Measurements from ENCODE around the gene BAIAP2.
"Not testable (repeated sequence)": the region's sequence is repeated elsewhere in the genome, so short reads cannot be mapped to it uniquely, and the experiment has no call there.

Gene BAIAP2

DNA sequence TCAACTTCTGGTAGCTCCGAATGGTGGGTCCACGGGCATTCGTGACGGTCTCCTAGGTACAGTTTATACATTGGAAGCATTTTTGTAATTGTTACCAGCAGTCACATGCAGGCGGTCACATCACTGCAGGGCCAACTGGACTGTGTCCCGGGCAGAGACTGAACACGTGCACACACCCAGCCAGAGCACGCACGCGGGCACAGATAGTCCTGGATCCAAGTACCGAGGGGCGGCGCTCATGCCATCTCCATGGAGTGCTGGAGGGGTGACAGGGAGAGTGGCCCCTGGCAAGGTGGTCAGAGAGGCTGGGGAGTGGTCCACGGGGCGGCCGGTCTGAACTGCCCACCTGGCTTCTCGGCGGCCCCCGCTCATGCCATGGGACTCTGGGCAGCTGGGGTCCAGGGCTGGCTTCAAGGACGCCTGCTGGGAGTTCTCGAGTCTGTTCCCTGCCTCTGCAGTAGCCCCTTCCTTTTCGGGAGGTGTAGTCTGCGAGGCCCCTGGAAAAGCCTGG lies 34.2 kb downstream of the BAIAP2 start:
- DNase-seq (ENCODE audit: low spot score), result no peak

DNA sequence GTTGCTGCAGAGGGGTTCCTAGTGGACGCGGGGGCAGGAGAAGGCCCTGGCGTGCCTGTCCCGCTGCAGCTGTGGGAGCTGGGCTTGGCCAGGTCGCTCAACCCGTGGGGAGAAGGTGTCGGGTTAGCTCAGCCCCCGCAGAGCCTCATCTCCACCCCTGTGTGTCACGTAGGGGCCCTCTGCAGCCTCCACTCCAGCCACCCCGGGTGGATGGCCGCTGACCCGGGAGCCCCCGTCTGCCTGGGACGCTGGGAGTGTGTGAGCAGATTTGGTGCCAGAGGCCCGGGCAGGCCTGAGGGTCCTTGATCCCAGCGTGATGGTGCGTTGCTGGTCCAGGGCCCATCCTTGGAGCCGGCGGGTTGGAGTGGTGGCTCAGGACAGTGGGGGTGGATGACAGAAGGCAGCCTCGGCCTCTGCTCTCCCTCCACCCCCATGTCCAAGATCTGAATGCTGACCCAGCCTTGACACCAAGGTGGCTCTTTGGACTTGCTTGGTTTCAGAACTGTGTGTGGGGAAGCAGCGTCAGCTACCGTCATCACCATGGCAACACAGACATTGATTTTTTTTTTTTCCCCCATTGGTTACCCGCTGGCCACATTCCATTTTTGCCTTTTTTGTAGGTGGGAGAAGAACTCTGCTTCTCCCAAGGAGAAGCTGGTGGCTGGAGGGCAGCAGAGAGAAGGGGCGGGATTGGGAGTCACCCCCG lies 35.7 kb downstream of the BAIAP2 start:
- DNase-seq (ENCODE audit: low spot score), result no peak

DNA sequence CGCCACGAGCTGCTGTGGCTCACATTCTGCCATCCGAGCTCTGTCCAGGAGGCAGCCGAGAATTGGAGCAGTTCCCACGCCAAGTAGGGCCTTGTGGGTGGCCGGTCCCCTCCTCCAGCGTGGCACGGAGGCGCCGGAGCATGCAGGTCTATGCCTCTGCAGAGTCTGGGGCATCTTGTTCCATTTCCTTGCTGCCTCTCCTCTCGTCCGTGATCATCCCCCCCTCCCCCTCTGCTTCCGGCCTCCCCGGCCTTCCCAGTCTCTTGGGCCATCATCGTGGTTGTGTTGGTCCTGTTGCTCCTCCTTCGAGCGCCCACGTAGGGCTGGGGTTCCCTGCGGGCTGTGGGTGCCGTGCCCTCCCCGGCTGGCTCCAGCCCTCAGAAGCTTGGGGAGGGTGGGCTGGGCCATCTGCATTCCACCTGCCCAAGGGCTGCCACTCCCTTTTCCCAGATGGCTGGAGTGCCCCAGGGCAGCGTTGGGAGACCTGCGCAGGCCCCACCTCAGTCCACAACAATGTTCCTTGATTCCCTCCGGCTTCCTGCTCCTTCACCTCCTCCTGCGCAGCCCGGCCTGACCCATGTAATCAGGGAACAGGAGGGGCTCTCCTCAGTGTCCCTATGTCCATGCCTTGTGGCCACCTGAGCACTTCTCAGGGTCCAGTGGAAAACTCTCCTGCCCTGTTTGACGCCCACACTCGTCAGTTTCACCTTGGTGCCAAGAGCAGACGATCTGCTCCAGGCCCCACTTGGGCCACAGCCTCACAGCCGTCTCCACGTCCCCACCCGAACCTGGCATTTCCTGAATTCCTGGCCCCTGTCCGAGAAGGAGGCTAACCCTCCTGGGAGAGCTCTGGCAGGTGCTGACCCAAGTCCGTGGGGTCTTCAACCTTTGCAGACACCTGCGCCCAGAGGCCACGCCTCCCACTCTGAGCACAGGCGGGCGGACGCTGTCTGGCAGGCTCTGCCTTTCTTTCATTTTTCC lies 37.1 kb downstream of the BAIAP2 start:
- no peak for DNase-seq (ENCODE audit: low spot score)

DNA sequence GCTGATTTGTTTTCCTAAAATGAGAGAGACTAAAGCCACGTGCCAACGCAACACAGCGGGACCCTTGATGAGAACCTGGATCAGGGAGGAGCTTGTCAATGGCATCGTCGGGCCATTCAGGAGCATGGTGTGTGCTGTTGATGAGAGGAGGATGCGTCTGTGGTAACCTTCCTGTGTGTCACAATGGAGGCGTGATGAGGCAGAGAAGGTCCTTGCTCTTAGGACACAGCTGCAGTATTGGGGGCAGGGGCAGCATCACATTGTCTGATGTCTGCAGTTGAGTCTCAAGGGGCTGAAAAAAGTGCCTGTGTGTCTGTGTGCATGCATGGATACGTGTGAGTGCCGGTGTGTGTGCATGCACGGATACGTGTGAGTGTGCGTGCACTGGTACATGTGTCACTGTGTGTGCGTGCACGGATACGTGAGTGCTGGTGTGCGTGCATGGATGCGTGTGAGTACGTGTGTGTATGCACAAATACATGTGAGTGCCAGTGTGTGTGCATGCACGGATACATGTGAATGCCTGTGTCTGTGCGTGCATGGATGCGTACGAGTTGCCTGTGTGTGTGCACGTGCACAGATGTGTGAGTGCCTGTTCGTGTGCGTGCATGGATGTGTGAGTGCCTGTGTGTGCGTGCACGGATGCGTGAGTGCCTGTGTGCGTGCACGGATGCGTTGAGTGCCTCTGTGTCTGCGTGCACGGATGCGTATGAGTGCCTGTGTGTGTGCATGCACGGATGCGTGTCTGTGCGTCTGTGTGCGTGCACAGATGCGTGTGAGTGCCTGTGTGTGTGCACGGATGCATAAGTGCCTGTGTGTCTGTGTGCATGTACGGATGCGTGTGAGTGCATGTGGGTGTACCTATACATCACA lies 39.3 kb downstream of the BAIAP2 start:
- no peak for DNase-seq (ENCODE audit: low spot score)

DNA sequence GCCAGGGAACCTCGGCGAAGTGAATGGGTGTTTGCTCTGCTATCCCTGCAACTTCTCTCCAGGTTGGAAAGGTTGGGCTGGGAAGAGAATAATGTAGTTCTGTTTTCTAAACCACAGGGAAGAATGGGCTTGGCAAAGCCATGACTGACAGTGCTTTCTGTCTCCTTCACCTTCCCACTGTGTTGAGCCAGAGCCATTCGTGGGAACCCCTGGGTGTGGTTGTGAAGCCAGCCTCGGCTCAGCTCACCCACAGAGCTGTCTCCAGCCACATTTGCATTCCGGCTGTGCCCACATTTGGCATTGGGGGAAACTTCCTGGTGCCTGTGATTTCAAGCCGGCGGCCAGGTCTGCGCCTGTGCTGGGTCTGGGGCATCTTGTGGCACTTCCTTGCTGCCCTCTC lies 39.9 kb downstream of the BAIAP2 start:
- no peak for DNase-seq (ENCODE audit: low spot score)

DNA sequence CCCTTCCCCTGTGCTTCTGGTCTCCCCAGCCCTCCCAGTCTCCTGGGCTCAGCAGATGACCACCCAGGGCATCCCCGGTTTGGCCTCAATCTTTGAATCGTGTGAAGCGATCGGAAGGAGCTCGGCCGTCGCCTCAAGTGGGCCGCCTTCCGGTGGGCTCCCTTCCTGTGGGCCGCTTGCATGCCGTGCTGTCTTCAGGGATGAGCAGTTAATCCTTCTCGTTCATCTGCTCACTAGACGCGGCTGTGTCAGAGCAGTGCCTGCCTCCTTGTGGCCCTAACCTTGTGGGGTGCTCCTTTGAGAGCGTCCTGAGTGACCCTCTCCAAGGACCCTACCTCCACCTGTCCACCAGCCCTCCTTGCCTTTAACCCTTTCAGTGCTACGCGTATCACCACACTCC lies 40.4 kb downstream of the BAIAP2 start:
- DNase-seq (ENCODE audit: low spot score), result no peak

DNA sequence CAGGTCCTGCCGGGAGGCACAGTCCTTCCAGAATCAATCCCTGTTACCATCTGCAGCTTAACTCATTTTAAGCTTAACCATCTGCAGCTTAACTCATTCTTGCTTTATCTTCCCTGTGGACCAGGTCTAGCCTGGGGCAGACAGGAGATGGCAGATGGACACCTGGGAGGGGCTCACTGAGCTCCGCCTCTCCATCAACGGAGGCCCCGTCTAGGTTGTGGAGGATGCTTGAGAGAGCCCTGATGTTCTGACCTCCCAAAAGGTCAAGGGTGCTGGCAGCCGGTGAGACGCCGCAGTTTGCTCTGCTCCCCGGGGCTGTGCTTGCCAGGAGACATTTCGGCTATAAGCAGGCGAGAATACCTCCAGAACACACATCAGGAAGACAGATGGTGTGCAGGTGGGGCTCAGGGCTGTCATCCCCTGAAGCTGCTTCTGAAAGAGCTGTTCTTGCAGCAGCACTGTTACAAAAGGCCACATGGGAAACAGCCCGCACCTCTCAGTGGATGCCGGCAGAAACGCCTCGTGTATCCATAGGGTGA lies 41.3 kb downstream of the BAIAP2 start:
- no peak for DNase-seq (ENCODE audit: low spot score)

DNA sequence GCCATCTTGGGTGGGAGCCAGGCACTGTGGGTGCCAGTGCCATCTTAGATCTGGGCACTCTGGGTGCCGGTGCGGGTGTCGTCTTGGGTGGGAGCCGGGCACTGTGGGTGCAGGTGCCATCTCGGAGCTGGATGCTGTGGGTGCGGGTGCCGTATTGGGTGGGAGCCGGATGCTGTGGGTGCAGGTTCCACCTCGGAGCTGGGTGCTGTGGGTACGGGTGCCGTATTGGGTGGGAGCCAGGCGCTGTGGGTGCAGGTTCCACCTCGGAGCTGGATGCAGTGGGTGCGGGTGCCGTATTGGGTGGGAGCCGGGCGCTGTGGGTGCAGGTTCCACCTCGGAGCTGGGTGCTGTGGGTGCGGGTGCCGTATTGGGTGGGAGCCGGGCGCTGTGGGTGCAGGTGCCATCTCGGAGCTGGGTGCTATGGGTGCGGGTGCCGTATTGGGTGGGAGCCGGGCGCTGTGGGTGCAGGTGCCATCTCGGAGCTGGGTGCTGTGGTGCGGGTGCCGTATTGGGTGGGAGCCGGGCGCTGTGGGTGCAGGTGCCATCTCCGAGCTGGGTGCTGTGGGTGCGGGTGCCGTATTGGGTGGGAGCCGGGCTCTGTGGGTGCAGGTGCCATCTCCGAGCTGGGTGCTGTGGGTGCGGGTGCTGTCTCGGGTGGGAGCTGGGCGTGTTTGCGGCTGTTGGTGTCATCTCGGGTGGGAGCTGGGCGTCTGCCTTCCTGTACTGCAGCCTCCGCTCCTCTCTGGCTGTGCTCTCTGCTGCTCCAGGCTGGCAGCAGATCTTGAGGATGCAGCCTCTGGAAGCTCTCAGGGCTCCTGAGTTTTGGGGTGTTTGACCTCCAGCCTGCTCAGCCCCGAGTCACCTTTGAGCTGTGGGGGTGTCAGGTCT lies 43.3 kb downstream of the BAIAP2 start:
- not testable (repeated sequence) for DNase-seq (ENCODE audit: low spot score)

DNA sequence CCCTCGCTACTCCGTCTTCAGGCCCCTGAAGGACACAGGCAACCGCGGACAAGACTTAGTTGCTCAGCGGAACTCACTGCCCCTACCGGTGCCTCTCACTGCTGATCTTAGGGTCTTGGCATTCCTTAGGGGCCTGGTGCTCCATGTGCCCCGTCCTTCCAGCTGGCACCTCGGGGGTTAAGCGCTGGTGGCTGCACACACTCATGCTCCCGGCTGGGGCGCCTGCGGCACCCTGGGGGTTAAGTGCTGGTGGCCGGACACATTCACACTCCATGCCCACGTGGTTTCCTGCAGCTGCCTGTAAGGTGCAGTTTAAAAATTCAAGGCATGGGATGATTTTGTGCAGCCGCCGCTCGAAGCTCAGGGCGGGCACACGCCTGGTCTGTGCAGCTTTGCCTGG lies 45.1 kb downstream of the BAIAP2 start:
- DNase-seq (ENCODE audit: low spot score), result no peak

DNA sequence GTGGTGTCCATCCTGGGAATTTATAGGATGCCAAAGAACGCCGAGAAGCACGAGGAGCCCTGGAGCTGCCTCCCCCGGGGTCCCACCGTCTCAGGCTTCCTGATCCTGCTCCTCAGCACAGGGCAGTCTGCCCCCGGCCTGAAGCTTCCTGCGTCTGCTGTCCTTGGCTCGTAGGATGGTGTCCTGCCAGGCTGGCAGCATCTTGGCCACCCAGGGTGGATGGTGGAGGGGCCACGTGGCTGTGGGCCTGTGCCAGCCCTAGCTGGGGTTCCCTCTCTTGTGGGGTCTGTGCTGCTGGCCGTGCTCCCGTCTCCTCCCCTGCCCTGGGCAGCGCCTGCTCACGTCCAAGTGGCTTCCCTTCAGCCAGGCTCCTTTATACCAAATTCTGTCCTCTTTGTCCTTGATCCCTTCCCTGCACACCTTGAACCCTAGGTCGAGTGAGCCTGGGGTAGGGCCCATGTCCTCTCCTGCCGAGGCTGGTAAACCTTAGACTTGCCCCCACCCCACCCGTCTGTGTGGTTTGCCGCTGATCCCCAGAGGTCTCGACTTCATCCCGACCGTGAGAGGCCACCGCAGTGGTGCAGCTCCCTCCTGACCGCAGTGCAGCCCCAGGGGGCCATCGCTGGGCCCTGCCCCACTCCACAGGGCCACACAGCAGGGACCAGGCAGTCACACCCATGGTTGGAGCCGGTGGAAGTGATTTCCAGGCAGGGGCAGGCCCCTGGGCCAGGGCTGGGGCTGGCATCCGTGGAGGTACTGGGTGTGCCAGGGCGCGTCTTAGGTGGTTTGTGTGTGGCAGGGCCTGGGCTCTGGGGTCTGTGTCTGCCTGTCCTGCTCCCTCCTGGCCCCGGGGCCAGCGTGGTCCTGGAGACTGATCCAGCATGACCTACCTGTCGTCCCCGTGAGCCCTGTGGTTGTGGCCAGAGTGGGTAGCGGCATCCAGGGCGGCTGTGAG lies 46.5 kb downstream of the BAIAP2 start:
- DNase-seq (ENCODE audit: low spot score), result no peak

DNA sequence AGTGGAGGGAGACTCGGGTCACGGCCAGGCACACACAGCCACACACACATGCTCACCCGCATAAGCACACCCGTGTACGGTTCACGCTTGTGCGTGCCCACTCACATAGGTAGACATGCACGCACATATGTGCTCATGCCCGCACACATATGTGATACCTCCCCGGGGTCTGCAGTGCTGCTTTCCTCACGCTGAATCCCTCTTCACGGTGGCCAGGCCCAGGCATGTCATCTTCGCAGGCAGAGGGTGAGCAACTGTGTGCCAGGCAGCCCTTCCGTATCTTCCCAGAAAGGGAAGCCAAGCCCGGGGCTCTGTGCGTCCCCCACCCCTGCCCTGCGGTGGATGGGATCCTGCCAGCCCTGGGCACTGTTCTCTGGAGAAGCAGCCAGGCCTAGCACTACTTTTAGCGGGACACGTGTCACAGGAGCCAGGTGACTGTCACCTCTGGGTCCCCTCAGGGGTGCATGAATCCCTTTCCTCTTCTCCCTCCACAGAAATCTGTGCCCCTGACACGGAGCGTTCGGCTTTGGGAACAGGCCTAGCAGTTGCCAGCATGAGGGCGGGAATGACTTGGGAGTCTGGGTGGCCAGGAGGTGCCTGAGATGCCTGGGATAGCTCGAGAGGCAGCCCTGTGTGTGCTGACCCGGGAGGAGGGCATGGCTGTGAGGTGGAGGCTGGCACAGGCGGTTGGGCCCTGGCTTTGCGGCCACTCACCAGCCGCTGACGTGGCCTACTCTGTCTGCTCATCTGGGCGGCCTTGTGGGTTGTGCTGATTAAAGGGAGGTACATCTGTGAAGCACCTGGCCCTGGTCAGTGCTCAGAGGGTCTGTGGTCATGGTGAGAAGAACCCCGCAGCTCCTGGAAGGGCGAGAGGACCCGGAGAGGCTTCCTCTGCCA lies 47.5 kb downstream of the BAIAP2 start:
- DNase-seq (ENCODE audit: low spot score), result no peak

DNA sequence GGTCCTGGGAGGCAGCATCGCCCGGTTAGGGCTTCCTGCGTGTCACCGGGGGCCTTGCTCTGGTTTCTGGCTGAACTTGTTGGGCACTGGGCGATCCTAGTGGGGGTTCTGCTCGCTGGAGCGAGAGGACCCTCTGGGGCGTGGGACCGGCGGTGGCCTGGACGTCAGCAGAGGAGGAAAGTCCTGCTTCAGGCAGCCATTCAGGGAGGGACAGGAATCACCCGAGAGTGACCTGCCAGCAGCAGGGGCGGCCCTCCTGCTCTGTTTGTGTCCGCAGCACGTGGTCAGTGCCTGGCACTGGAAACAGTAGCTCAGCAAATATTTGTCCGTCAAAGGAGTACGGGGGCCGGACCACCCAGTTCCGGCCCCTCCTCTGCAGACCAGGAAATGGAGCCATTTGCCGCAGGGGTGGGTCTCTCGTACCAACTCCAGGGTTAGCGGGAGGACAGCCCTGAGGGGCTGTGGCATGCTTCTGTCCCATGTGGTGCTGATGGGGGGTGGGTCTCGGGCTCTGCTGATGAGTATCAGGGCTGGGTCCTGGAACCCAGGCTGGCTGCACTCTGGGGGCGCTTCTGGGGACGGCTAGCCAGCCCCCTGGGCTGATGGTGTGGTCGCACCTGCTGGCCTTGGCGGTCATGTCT lies 48.3 kb downstream of the BAIAP2 start:
- DNase-seq (ENCODE audit: low spot score), result no peak

DNA sequence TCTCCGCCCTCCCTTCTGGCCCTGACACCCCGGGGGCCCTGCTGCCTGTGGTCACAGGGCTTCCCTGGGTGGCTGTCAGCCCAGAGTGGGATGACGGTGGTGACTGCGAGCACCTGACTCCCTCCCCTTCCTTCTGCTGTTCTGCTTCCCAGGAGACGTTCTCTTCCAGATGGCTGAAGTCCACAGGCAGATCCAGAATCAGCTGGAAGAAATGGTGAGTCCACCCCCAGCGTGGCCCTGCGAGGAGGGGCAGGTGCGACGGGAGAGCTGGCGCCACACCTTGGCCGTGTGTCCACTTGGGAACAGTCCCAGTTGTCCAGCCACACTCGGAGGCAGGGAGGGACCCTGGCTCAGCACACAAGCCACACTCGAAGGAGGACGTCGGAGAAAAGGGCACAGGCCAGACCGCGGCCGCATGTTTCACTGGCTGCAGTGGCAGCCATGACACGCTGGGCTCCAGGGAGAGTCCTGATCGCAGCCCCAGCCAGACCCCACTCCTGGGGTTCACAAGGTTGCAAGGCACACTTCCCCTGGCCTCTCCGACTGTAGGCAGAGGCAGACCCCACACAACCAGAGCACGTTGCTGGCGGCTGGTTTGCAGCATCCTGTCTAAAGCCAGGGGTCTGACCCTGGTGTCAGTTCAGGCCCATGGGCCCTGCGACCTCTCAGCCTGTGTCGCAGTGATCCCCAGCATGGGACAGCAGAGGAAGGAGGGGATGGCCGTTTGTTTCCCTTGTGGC lies 49.9 kb downstream of the BAIAP2 start:
- peak; percentile 67 for DNase-seq (ENCODE audit: low spot score)

DNA sequence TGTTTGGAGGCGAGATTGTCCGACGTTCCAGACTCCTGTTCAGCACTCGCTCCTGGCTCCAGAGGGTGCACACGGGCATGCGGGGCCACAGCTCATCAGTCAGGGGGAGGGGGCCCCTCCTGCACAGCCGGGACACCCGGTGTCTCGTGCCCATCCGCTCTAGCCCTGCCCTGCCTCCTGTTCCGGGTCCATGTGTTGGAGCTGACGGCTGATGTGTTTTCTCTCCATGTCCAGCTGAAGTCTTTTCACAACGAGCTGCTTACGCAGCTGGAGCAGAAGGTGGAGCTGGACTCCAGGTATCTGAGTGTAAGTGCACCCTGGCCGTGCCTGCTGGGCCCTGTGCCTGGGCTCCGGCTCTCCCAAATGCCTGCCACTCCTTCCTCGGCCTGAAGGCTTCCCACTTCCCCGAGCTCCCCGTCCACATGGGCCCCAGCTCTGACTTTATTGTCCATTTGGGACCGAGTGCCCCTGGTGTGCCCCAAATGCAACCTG lies 50.5 kb downstream of the BAIAP2 start:
- no peak for DNase-seq (ENCODE audit: low spot score)

DNA sequence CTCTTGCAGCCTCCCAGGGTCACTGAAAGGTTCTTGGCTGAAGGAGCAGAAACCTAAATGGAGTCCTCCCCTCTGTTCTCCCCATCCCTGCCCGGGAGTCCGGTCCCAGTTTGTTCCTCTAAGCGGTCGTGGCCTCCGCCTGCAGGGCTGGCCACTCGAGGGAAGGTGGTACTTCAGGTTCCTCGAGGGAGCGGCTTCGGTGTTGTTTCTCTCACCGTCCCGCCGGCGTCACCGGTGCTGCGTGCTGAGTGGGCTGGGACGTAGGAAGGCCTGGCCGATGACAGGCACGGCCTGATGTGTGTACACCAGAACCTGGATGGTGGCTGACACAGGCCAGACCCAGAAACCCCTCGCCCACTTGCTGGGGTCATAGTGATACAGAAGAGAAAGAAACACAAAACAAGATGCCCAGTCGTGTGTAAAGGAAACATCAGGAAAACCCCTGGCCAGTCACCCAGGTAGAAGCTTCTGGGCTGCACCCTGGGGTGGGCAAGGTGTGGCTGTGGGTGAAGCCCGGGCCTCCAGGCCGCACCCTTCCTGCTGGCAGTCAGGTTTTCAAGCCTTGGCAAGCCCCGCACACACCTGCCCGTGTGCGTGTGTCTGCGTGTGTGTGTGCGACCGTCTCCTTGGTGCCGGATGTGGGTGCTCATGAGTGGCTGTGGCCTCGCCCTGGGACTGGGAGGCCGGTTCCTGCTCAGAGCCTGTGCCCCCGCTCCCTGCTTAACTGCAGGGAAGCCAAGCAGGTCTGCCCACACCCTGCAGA lies 52.0 kb downstream of the BAIAP2 start:
- no peak for DNase-seq (ENCODE audit: low spot score)

All from globus pallidus (tissue), 1 donor.